ENCODE measurements around the gene SYT8. TPM values are rescaled to one million over a fixed set of nuclear protein-coding genes. Genes with fewer than 3 reads are reported as not detected.
"Not testable (repeated sequence)": the region's sequence is repeated elsewhere in the genome, so short reads cannot be mapped to it uniquely, and the experiment has no call there.

The SYT8 gene
- polyA plus RNA-seq, 10 donors = 0.26 to 2.8 (median 0.58) TPM

GRCh38 chr11:1883346-1884302 lies 48.8 kb downstream of the SYT8 start:
- DNase-seq = no peak

GRCh38 chr11:1884303-1884700 lies 49.5 kb downstream of the SYT8 start:
- DNase-seq = no peak

GRCh38 chr11:1886551-1886950 lies 51.8 kb downstream of the SYT8 start:
- not testable (repeated sequence) for DNase-seq

Other genes starting within 250 kb of the SYT8 start
- 1 to 10 TPM in 5 of 10 donors, under 1 TPM in 5; 0.19 to 1.7 (median 0.89) TPM for gene KRTAP5-1, start 249.7 kb upstream of the SYT8 start, polyA plus RNA-seq (ENCODE audit: insufficient read length in 10 of 10)
- gene KRTAP5-2, start 236.7 kb upstream of the SYT8 start, polyA plus RNA-seq (ENCODE audit: insufficient read length in 10 of 10) = under 1 TPM in 1 of 10 donors, not detected in 9; 0.30 TPM
- not detected for gene KRTAP5-3, start 226.5 kb upstream of the SYT8 start, polyA plus RNA-seq (ENCODE audit: insufficient read length in 10 of 10)
- gene KRTAP5-4, start 212.9 kb upstream of the SYT8 start, polyA plus RNA-seq (ENCODE audit: insufficient read length in 10 of 10) = not detected
- not detected for gene KRTAP5-5, start 205.2 kb upstream of the SYT8 start, polyA plus RNA-seq (ENCODE audit: insufficient read length in 10 of 10)
- under 1 TPM in 7 of 10 donors, not detected in 3; 0.37 to 0.96 (median 0.61) TPM for gene KRTAP5-6, start 137.8 kb upstream of the SYT8 start, polyA plus RNA-seq (ENCODE audit: insufficient read length in 10 of 10)
- under 1 TPM; 0.09 to 0.97 (median 0.21) TPM for gene IFITM10, start 84.4 kb upstream of the SYT8 start, polyA plus RNA-seq (ENCODE audit: insufficient read length in 10 of 10)
- 100 to 1,000 TPM in 3 of 10 donors, 10 to 100 TPM in 7; 72.0 to 110 (median 89.6) TPM for gene CTSD, start 71.1 kb upstream of the SYT8 start, polyA plus RNA-seq (ENCODE audit: insufficient read length in 10 of 10)
- 1,000 to 10,000 TPM; 1,680 to 3,659 (median 2,733) TPM for gene TNNI2, start 4.0 kb downstream of the SYT8 start, polyA plus RNA-seq (ENCODE audit: insufficient read length in 10 of 10)
- gene LSP1, start 18.1 kb downstream of the SYT8 start, polyA plus RNA-seq (ENCODE audit: insufficient read length in 10 of 10) = 10 to 100 TPM; 25.7 to 81.2 (median 44.8) TPM
- 1 to 10 TPM in 9 of 10 donors, under 1 TPM in 1; 0.98 to 7.7 (median 3.3) TPM for gene PRR33, start 56.9 kb downstream of the SYT8 start, polyA plus RNA-seq (ENCODE audit: insufficient read length in 10 of 10)
- gene TNNT3, start 84.7 kb downstream of the SYT8 start, polyA plus RNA-seq (ENCODE audit: insufficient read length in 10 of 10) = 1,000 to 10,000 TPM; 2,439 to 8,197 (median 6,821) TPM
- gene MRPL23, start 112.3 kb downstream of the SYT8 start, polyA plus RNA-seq (ENCODE audit: insufficient read length in 10 of 10) = 10 to 100 TPM; 57.6 to 94.8 (median 82.0) TPM
- gene H19, start 162.9 kb downstream of the SYT8 start, polyA plus RNA-seq (ENCODE audit: insufficient read length in 10 of 10) = over 10,000 TPM in 8 of 10 donors, 1,000 to 10,000 TPM in 2; 9,155 to 14,072 (median 11,013) TPM